Measurements from ENCODE around the gene RTBDN.
"Not testable (repeated sequence)": the region's sequence is repeated elsewhere in the genome, so short reads cannot be mapped to it uniquely, and the experiment has no call there.

Gene RTBDN

DNA sequence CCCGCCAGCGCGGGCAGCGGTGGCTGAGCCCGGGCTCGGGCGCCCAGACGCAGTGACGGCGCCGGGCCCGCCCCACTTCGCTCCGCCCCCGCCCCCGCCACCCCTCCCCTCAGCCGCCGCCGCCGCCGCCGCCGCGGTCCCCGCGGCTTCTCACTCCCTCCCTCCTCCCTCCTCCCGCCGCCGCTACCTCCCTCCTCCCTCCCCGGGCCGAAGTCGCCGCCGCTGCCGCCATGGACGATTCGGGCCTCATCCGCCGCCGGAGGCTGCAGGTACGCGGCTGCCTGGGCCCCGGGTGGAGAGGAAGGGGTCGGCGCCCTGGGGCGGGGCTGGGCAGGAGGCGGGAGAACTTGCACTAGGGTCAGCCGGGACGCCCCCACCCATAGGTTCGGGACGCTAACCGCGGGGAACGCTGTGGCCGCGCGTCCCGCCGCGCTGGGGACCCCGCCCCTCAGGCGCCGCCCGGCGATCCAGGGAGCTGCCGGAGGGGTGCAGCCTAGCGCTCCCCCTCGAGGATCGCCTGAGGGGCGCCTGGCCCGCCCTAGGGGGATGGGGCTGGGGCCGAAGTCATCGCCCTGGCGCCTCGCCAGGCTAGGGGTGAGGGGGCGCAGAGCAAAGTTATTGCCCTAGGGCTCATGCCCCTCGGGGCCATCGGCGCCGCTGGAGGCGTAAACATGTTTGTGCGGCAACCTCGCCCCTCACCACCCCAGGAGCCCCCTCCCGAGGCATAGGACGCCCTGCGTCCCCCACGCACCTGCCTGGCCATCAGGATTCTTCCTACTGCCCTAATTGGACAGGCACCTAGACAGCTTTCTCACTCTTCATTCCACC, 427 bp downstream of the RTBDN start:
- no peak for TF ChIP-seq CTCF (IDR thresholded peaks at IDR 0.05; ENCODE audit: low read length, missing control alignments)
- DNase-seq (ENCODE audit: low read depth) = no peak
- peak overlapping the region; percentile 37 for H3K4me3 ChIP-seq (replicated peaks; ENCODE audit: low read depth, low read length)

DNA sequence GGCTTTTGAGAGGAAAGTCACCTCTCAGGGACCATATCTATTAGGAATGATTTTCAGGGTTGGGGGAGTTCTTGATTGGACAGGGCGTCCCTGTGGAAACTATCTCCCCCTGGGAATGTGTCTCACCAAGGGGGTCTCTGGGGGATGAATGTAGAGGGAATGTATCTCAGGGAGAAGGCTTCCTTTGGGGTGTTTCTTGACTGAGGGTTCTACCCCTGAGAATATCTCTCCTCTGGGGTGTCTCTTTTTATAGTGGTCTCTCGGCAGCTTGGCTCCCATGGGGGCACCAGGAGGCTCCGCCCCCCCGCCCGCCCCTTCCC, 1.0 kb downstream of the RTBDN start:
- no peak for TF ChIP-seq CTCF (IDR thresholded peaks at IDR 0.05; ENCODE audit: low read length, missing control alignments)
- no peak for DNase-seq (ENCODE audit: low read depth)
- H3K4me3 ChIP-seq (replicated peaks; ENCODE audit: low read depth, low read length) = no peak overlapping the region

- no peak overlapping the region for H3K4me3 ChIP-seq (replicated peaks; ENCODE audit: low read depth, low read length)
- DNase-seq (ENCODE audit: low read depth) = peak; percentile 29
- no peak for TF ChIP-seq CTCF (IDR thresholded peaks at IDR 0.05; ENCODE audit: low read length, missing control alignments)
These were observed 5.9 kb downstream of the RTBDN start for GRCh38 chr19:12828494-12828893.

- peak; percentile 34 for TF ChIP-seq CTCF (IDR thresholded peaks at IDR 0.05; ENCODE audit: low read length, missing control alignments)
- no peak for DNase-seq (ENCODE audit: low read depth)
- H3K4me3 ChIP-seq (replicated peaks; ENCODE audit: low read depth, low read length) = no peak overlapping the region
These were observed 8.9 kb downstream of the RTBDN start for GRCh38 chr19:12825254-12826131.

- DNase-seq (ENCODE audit: low read depth) = no peak
- no peak for TF ChIP-seq CTCF (IDR thresholded peaks at IDR 0.05; ENCODE audit: low read length, missing control alignments)
- H3K4me3 ChIP-seq (replicated peaks; ENCODE audit: low read depth, low read length) = no peak overlapping the region
These were observed 12.6 kb downstream of the RTBDN start for GRCh38 chr19:12821761-12822160.

DNA sequence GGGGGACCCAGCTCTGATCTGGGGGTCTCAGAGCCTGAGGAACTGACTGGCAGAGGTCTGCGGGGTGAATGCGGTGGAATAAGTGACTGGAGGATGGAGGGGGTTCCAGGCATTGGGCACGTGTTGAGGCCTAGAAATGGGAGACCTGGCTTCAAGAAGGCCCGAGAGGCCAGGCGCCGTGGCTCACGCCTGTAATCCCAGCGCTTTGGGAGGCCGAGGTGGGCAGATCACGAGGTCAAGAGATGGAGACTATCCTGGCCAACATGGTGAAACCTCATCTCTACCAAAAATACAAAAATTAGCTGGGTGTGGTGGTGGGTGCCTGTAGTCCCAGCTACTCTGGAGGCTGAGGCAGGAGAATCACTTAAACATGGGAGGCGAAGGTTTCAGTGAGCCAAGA, 16.6 kb downstream of the RTBDN start:
- H3K4me3 ChIP-seq (replicated peaks; ENCODE audit: low read depth, low read length); DNase-seq (ENCODE audit: low read depth): not testable (repeated sequence)

DNA sequence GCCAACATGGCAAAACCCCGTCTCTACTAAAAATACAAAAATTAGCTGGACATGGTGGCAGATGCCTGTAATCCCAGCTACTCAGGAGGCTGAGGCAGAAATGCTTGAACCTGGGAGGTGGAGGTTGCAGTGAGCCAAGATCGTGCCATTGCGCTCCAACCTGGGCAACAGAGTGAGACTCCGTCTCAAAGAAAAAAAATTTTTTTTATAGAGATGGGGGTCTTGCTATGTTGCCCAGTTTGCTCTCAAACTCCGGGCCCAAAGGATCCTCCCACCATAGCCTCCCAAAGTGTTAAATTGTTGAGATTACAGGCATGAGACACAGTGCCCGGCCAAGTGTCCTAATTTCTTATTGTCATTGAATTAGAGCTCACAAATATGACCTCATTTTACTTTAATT, 17.2 kb downstream of the RTBDN start:
- not testable (repeated sequence) for H3K4me3 ChIP-seq (replicated peaks; ENCODE audit: low read depth, low read length); DNase-seq (ENCODE audit: low read depth)

DNA sequence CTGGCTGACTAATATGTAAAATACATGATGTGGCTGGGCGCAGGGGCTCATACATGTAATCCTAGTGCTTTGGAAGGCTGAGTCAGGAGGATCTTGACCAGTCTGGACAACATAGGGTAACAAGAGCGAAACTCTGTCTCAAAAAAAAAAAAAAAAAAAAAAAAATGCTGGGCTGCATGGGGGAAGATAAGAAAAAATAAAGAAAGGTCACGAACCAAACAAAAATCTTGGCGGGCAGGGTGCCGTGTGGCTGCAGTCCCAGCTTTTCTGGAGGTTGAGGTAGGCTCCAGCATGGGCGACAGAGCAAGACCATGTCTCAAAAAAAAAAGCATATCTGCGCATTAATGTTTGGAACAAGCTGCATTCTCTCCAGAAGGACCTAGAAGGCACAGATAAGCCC, 19.3 kb downstream of the RTBDN start:
- DNase-seq (ENCODE audit: low read depth) = no peak
- no peak for TF ChIP-seq CTCF (IDR thresholded peaks at IDR 0.05; ENCODE audit: low read length, missing control alignments)
- H3K4me3 ChIP-seq (replicated peaks; ENCODE audit: low read depth, low read length) = no peak overlapping the region
